ENCODE data around the gene UNK.

UNK gene

DNA sequence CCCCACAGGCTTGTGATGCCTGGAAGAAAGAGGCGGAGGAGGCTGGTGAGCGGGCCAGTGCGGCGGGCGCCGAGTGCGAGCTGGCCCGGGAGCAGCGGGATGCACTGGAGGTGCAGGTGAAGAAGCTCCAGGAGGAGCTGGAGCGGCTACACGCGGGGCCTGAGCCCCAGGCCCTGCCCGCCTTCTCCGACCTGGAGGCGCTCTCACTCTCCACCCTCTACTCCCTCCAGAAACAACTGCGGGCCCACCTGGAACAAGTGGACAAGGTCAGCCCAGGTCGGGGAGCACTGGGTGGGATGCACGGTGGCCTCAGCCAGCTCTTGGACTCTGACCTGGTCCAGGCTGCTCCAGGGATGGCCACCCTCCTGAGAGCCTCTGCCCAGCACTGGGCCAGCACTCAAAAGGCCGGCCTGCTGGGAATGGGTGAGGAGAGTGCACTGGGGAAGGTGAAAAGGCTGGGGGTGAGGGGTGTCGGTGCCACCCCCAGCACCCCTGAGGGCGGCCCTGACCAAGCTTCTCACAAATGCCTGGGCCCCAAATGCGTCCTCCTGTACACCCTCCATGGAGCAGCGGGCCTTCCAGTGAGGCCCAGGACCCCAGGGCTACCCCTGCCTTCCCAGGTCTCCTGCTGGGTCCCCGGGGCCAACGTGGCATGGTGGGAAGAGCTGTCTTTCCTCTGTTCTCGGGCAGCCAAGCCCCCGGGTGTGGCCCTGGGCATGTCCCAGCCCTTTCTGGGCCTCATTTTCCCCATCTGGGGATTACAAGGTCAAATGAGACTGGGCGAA lies 38.8 kb downstream of the UNK start:
- DNase-seq: no peak

DNA sequence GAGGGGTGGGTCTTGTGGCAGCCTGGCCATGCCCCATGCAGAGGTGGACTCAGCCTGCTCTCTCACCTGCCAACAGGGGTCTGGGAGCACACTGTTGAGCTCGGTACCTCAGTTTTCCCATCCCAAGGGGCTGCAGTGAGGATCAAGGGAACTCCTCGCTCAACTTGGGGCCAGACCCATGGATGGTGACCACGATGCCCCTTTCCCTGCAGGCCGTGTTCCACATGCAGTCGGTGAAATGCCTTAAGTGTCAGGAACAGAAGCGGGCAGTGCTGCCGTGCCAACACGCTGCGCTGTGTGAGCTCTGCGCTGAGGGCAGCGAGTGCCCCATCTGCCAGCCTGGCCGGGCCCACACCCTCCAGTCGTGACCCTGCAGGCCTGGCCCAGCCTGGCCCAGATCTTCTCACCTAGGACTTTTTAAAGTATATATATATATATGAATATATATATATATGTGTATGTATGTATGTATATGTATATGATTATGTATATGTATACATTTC lies 39.5 kb downstream of the UNK start:
- DNase-seq: no peak

DNA sequence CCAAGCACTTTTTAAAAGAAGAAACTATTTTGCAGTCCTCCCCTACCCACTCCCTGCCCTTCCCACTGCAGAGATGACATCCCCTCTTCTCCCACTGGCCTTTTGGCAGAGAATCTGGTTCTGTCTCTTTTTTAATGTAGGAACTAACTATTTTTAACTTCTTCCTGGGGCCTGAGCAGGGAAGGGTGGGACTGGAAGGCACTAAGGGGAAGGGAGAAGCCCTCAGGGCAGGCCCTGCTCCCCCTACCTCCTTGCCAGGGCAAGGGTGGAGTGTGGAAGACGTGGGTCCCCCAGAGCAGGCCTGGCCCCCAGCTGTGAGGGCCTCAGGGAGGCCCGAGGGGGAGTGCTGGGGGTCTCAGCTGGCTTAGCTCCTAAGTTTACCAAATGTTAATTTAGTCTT lies 40.1 kb downstream of the UNK start:
- DNase-seq: no peak

DNA sequence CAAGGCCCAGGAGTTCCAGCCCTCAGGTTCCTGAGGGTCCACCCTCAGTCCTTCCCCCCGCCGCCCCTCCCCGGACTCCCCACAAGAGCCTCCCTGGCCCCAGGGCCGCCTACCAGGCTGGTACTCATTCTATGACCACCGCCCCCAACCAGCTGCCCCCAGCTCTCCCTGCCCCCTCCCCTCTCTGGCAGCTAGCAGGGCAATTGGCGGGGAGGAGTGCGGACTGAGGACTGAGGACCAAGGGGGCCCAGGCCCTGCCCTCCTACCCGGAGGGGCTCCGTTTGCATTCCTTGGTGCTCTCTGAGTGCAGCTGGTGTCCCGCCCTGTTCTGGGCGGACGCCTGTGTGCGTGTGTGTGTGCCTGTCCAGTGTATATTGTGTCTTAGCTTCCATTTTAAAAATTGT lies 40.5 kb downstream of the UNK start:
- no peak for DNase-seq

DNA sequence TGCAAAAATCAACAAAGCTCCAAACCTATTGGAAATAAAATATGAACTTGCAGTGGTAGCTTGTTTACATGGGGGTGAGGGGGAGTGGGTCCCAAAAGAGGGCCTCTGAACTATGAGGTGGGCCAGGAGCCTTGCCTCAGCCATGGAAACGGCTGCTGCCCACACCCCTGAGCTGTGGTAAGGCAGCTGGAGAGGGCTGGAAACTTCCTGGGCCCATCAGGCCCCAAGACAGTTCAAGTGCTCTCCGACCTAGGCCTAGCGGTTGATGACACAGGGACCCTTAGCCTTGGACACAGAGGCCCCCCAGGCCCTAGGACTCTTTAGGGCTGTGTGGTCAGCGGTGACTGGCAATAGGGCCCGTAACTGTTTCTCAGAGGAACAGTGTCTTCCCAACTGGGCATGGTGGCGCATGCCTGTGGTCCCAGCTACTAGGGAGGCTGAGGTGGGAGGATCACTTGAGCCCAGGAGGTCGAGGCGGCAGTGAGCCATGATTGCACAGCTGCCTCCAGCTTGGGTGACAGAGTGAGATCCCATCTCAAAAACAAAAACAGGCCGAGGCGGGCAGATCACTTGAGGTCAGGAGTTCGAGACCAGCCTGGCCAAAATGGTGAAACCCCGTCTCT lies 41.3 kb downstream of the UNK start:
- no peak for DNase-seq

DNA sequence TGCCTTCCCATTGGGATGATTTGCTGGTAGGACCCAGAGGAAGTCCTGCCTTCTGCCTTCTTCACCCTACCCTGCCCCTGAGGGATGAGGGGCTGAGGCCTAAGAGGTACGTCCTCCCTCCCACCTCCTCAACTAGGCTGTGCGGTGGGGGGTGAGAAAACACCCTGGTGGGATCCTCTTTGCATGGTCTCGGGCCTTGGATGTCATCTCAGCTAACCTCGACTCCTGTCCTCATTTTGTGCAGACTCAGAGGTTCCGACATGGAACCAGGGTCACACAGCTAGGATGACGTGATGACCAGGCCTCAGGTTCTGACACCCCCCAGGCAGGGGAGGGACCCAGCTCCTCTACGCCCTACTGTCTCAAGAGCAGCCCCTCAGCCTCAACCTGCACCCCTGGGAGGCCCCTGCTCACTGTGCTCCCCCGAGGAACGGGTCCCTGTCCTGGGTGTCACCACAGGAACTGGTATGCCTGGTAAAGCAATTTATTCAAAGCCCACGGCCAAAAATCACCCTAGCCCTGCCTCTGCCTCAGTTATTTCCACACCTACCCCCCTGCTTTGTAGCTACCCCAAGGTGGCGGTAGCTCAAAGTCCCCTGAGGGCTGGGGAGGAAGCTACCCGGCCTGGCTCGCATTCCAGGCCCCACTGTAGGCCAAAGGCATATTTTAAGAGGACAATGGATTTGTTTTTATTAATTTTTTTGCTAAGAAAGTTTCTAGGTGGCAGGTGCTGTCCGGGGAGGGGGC lies 42.1 kb downstream of the UNK start:
- no peak for DNase-seq

DNA sequence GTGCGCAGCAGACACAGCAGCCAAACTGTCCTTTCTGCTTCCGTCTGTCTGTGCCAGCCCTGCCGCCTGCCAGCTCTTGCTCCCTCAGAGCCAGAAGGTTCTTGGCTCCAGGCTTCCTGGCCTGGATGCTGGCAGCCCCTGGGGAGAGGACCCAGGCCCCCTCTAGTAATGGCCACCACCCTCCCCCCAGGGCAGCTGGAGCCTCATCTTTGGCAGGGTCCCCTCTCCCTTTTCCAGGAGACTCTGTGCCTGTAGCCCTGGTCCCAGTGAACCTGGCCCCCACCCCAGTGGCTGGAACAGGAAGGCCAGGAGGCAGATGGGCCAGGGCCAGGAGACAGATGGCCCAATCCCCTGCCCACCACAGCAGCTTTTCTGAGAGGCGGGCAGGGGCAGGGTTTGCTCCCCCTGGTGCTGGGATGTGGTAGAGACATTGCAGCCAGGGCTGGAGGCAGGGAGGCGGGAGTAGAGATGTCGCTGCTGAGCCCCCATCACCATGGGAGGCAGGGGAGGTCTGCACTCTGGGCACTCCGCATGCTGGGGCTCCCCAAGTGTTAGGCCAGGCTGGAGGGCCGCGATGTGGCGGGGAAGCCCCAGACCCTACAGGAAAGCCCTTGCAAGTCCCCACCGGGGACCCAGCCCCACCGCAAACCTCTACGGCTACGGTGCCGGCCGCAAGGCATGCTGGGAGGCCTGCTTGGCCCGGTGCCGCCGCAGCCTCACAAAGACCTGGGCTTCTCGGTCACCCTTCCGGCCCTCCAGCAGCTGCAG lies 42.9 kb downstream of the UNK start:
- peak; percentile 43 for DNase-seq

DNA sequence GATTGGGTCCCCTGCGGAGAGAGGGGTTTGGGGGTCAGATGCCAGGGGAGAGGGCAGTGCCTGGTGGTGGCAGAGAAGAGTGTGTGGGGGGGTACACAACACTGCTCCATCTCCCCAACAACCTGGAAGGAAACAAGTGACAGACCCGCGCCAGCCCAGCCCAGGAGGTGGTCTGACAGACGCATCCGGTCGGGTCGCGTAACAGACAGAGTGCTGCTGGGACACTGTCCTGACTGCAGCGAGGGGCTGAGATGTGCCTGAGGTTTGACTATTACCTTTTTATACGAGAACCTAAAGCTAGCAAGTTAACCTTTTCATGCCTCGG lies 43.4 kb downstream of the UNK start:
- DNase-seq: no peak

DNA sequence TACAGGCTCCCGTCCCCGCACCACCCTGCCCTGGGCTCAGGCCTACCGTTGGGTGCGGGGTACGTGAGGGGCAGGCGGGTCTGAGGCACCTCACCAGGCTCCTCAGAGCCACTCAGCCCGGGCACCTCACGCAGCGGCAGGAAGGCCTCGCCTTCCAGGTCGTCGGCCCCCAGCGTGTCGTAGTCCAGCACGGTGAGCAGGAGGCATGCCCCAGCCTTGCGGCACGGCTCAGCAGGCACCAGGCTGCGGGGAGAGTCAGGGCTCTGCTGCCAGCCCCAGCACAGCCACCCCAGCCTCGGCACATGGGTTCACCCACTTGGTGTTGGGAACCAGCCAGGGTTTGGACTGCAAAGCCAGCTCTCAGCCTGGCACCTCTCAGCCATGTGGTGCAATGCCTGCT lies 44.1 kb downstream of the UNK start:
- no peak for DNase-seq

DNA sequence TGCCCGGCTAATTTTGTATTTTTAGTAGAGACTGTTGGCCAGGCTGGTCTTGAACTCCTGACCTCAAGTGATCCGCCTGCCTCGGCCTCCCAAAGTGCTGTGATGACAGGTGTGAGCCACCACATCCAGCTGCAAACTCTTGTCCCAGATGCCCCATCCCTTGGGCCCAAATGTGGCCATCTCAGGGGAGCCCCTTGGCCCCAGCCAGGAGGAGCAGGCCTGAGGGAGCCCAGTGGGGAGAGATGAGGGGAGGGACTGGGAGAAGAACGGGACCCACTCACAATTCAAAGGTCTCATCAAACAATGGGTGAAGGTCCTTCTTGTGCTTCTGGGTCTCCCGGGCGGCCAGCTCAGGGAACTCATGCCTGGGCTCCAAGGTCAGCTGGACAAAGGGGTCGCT lies 45.1 kb downstream of the UNK start:
- no peak for DNase-seq

DNA sequence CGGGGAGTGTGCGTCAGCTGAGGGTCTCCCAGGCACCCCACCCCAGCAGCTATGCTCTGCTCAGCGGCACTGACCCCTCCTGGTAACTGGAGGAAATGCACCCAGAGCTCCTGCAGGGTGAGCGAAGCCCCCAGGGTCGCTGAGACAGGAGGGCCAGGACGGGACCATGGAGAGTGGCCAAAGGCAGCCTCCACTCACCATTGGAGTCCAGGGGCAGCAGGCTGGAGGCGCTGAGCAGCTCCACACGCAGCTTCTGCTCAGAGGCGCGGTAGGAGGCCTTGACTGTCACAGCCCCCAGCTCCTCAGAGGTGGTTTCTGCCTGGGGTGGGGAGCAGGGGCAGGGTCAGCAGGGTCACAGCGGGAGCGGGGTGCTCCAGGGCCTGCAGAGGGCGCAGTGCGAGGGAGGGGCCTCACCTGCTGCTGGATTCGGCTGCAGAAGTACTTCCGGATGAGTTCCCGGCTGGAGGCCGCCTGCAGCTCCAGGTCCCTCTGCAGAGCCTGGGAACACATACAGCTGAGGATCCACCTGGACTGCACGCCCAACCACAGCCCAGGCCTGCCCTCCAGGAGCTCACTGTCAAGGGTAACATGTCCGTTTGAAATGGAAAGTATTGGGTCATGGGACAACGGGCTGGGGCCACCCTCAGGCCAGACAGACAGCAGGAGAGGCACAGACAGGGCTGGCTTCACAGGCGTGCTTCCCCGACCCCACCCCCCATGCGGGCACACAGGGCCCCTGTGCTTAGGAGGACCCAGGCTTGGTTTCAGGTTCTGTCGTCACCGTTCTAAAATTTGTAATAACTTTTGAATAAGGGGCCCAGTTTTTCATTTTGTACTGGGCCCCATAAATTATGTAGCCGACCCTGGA lies 45.8 kb downstream of the UNK start:
- no peak for DNase-seq

DNA sequence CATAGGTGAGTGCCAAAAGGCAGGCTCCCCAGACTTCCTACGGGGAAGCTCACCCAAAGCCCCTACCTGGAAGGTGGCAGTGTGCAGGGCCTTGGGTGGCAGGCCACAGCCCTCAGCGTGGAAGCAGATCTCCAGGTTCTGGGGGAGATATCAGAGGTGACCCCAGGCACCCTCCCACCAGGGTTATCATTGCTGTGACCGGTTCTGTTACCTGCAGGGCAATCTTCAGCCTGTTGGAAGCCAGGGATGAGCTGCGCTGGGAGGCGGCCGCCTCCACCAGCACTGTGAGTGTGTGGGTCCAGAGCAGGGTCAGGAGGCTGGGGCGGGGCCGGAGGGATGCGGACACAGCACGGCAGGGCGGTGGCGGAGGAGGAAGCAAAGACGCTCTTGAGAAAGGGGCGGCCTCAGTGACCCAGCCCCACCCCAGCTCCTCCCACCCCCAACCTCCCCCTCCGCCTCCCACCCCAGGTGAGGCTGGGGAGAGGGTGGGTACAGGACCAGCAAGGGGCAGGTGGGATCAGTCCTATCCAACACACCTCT lies 46.5 kb downstream of the UNK start:
- no peak for DNase-seq

DNA sequence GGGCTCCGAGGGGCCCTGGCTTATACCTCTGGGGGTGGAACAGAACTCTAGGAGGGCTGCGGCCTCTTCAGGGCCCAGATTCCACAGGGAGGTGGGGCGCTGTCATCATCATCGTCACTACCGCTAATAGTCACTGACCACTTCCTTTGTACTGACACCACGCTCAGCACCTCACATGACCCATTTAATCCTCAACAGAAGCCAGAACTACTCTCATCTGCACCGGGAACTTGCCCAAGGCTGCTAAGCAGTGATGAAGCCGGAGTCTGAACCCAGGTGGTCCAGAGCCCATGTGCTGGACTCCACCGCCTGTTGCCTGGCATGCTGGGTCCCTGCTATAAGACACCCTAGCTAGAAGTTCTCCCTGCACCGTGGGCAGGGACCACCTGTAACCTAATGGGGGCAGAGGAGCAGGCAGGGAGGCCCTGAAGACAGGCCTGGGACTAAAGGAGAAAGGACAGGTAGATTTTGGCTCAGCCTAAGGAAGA lies 47.6 kb downstream of the UNK start:
- peak; percentile 38 for DNase-seq

DNA sequence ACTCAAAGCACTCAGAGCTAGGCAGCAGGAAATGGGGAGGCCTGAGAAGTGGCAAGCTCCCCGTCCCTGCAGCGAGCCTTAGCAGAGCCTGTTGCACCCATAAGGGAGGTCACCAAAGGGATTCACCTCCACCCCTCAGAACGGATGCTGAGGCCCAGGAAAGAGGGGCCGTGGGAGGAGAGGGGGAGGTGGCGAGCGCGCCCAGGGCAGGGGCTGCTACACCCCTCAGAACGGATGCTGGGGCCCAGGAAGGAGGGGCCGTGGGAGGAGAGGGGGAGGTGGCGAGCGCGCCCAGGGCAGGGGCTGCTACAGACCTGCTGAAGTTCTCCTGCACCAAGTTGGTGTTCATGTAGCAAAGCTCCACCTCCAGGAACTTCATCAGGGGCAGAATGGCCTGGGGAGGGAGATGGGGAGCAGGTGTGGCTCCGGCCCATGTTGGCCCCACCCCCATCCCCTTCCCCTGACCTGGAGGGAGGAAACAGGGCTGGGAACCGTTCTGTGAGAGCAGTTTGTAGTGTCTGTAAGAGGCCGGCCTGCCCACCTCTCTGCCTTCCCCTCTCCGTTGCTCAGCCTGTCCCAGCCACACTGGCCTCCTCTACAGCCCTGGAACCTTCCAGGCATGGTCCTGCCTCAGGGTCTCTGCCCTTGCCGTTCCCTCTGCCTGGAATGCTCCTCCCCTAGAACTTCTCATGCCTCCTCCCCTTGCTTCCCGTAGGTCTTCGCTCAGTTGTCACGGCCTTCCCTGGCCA lies 48.2 kb downstream of the UNK start:
- peak; percentile 19 for DNase-seq

DNA sequence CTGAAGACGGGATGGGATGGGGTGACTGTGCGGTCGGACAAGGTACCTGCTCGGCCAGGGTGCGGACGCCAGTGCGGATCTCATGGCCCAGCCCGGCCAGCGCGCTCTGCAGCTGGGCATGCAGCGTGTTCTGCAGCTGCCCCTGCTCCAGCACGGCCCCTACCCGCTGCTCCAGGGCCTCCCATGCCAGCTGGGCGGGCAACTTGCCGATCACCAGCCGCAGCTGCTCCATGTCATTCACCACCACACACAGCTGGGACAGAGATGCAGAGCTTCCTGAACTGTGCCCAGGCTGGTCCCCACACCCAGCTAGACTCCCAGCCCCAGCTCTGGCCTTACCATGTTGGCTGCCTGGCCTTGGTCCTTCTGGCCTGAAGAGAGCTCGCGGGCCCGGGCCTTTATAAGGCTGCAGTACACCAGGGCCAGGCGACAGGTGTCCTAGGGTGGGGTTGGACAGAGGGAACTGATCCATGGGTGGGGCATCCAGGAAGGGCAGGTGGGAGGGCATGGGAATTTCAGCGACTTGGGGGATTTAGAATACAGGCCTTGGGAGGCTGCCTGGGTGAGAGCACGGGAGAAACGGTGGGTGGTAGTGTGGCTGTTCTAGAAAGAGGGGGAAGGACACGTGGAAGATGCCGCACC lies 49.8 kb downstream of the UNK start:
- DNase-seq: no peak

DNA sequence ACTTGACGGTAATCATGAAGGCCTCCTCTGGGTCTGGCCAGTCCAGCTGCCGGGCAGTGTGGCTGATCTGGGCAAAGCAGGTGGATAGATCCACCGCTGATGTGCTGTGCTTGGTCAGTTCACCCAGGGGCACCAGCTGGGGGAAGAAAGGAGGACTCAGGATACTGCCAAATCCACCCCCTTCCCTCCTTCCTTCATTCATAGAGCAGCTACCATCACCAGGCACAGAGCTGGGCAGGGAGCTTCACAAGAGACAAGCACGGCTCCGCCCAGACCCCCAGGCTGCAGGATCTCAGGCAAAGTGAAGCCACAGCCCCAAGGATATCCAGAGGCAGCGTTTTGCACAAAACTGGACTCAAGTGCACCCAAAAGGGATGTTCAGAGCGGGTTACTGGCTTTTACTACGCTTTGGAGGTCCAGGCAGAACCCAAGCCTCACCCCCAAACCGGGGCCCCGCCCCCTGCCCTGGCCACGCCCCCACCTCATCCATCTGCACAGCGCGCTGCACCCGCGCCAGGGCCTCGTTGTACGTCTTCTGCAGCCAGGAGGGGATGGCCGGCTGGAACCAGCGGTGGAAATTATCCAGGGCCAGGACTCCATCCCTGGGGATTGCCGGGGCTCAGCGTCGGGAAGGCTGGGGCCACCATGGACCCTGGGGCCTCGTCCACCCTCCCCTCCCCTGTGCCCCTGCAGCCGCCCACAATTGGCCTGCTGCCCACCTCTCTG lies 50.5 kb downstream of the UNK start:
- no peak for DNase-seq

DNA sequence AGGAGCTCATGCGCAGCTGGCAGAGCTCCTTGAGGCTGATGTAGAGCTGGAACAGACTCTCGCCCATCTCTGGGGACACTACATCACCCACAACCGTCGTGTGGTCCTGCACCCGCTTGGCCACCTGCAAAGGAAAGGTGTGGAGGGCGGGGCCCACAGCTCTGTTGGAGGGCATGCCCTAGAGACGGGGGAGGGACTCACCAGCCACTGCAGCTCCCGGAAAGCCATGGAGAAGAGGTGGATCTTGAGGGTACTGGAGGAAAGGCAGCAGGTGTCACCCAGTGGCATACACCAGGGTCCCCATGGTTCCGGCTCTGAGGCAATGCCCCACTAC lies 51.0 kb downstream of the UNK start:
- DNase-seq: no peak

DNA sequence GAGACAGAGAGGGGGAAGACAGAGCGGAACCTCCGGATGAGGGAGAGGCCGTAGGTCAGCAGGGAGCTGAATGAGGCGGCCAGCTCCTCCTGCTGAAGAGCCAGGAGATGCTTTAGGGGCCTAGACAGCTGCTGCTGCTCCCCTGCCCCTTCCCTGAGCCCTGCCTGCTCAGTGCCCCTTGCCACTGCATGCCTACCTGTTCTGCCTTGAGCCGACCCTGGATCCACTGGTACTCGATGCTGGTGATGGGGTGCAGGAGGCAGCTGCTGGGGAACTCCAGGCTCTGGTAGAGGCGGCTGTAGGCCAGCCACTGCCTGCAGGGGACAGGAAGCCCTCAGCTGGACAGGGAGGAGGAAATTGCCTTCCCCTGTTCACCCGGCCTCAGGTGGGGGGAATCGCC lies 52.0 kb downstream of the UNK start:
- DNase-seq: no peak

DNA sequence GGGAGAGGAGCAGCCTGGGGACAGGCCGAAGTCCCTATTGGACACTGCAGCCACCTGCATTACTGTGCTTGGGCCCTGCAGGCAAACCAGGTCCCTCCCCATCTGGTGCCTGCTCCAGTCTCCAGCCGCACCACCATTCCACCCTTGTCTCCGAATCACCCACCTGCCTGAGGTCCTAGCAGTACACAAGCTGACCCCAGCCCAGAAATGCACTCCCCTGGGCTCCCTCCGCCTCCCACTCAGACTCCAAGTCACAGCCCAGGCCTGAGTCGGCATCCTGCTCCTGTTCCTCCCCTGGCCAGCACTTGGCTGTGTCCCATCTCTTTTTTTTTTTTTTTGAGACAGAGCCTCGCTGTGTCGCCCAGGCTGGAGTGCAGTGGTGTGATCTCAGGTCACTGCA lies 53.3 kb downstream of the UNK start:
- no peak for DNase-seq

DNA sequence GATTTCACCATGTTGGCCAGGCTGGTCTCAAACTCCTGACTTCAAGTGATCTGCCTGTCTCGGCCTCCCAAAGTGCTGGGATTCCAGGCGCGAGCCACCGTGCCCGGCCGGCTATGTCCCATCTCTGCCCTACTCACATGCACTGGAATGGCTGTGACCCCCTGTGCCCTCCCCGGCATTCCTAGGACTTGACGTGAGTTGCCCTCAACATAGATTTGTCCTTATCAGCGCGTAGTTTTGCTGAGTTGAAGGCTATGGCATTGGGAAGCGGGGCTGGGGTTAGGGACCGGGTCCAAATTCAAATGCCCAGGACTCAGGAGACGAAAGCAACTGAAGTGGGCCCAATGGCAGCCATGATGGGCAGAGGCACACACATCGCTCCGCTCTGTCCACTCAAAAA lies 53.8 kb downstream of the UNK start:
- no peak for DNase-seq
